GM12878 (cell line): ENCODE measurements around the gene SERPINH1. TPM values are rescaled to one million over a fixed set of nuclear protein-coding genes. Genes with fewer than 3 reads are reported as not detected.

Experiments used
- ATAC-seq: fragments of 200-7000 bp; cut with Tn5 transposase; 3 replicates; pipeline ENCODE4 v1.9.1; 2020; ENCODE audit warnings: mild to moderate bottlenecking, moderate library complexity
- BruUV-seq: library from RNA; stranded (reverse); fragments of 400-500 nt; replicated peaks from 2 replicates; lab custom pipeline; 2021; lab: Mats Ljungman, UMichigan
- CTCF ChIA-PET: fragments of 300-600 bp; sonication (Branson Sonifier 250); formaldehyde crosslinking; extraction: SDS; loops from one replicate; lab custom pipeline; 2021; ENCODE audit warnings: inconsistent platforms; lab: Yijun Ruan, JAX
- POLR2A ChIA-PET: fragments of 350-600 bp; formaldehyde crosslinking; extraction: SDS; loops from one replicate; lab custom pipeline; 2021; ENCODE audit warnings: inconsistent platforms; lab: Charles Lee
- RAD21 ChIA-PET: fragments of 300-600 bp; sonication (Branson Sonifier 250); formaldehyde crosslinking; loops from one replicate; lab custom pipeline; 2023; ENCODE audit warnings: antibody characterized with exemption; ENCODE audit not compliant: unreplicated experiment; lab: Charles Lee
- SMC1A ChIA-PET: fragments of 300-600 bp; sonication (Branson Sonifier 250); formaldehyde crosslinking; loops from one replicate; lab custom pipeline; 2023; ENCODE audit not compliant: unreplicated experiment, uncharacterized antibody; lab: Charles Lee
- DNase-seq: peaks from one replicate; pipeline ENCODE4 v3.0.0-alpha.2; 2011; ENCODE audit warnings: low read depth, low spot score
- FAIRE-seq: peaks from 3 replicates; lab custom pipeline; 2011; peaks lifted over from hg19 to GRCh38; lab: Jason Lieb, UNC
- H2AFZ ChIP-seq: 2 replicates; pipeline ENCODE4 v1.6.0; 2011; ENCODE audit warnings: low read depth, low read length, control low read depth; ENCODE audit not compliant: control insufficient read depth
- H3K27ac ChIP-seq: 2 replicates; pipeline ENCODE4 v1.5.1; 2011; ENCODE audit warnings: control low read depth; ENCODE audit not compliant: control insufficient read depth, insufficient read depth
- H3K27me3 ChIP-seq, 2 experiments: replicated peaks in 1 of 2; 2 replicates each; pipeline versions ENCODE4 v1.6.0 to v1.6.1; 2011; ENCODE audit warnings: low read length in 1 of 2; ENCODE audit not compliant: control insufficient read depth in 2 of 2, insufficient read depth in 2 of 2
- H3K36me3 ChIP-seq, 2 experiments: 2 replicates each; pipeline ENCODE4 v1.5.1; 2011; ENCODE audit warnings: low read length in 1 of 2; ENCODE audit not compliant: control insufficient read depth in 2 of 2, insufficient read depth in 2 of 2
- H3K4me1 ChIP-seq: 2 replicates; pipeline ENCODE4 v1.6.1; 2011; ENCODE audit warnings: mild to moderate bottlenecking, low read length, moderate library complexity, mixed read lengths; ENCODE audit not compliant: control insufficient read depth, insufficient read depth
- H3K4me2 ChIP-seq: 2 replicates; pipeline ENCODE4 v1.6.0; 2011; ENCODE audit warnings: control low read depth; ENCODE audit not compliant: control insufficient read depth, insufficient read depth
- H3K4me3 ChIP-seq: fragments of 200-600 bp; sonication (generic); 2 replicates; pipeline ENCODE4 v1.5.1; 2016
- H3K79me2 ChIP-seq: 2 replicates; pipeline ENCODE4 v1.6.0; 2011; ENCODE audit warnings: low read length; ENCODE audit not compliant: control insufficient read depth, insufficient read depth
- H3K9ac ChIP-seq: 2 replicates; pipeline ENCODE4 v1.8.0; 2011; ENCODE audit warnings: low read length, control low read depth, mixed read lengths; ENCODE audit not compliant: control insufficient read depth, insufficient read depth
- H3K9me3 ChIP-seq: replicated peaks from 3 replicates; pipeline ENCODE4 v1.5.1; 2011; ENCODE audit warnings: mild to moderate bottlenecking, low read length; ENCODE audit not compliant: control insufficient read depth, insufficient read depth
- H4K20me1 ChIP-seq: 2 replicates; pipeline ENCODE4 v1.6.0; 2011; ENCODE audit not compliant: control insufficient read depth, insufficient read depth
- ASH2L ChIP-seq: fragments of 300-600, 200-600 bp; sonication (generic); IDR thresholded peaks from 2 replicates; pipeline ENCODE4 v1.6.1; 2017; ENCODE audit warnings: low read depth, mild to moderate bottlenecking, borderline replicate concordance
- BMI1 ChIP-seq: fragments of 450-650 bp; IDR thresholded peaks from 2 replicates; pipeline ENCODE4 v1.6.1; 2016; ENCODE audit warnings: mild to moderate bottlenecking, moderate library complexity, borderline replicate concordance
- DPF2 ChIP-seq: fragments of 450-650 bp; IDR thresholded peaks from 2 replicates; pipeline ENCODE4 v1.6.1; 2017; ENCODE audit warnings: mild to moderate bottlenecking
- FOXM1 ChIP-seq: IDR thresholded peaks from 2 replicates; pipeline ENCODE4 v1.6.1; 2012; ENCODE audit warnings: low read depth, mild to moderate bottlenecking, inconsistent platforms, low read length, moderate library complexity
- NR2C1 ChIP-seq: fragments of 450-650 bp; IDR thresholded peaks from 2 replicates; pipeline ENCODE4 v1.6.1; 2017; ENCODE audit warnings: antibody characterized with exemption, mild to moderate bottlenecking, moderate library complexity
- NRF1 ChIP-seq: conservative IDR thresholded peaks from 2 replicates; pipeline ENCODE4 v1.6.1; 2011; ENCODE audit warnings: mild to moderate bottlenecking, low read depth, low read length, improper control_type of control experiment
- PML ChIP-seq: IDR thresholded peaks from 2 replicates; pipeline ENCODE4 v1.6.1; 2012; ENCODE audit warnings: low read length, inconsistent platforms
- POLR2A ChIP-seq: IDR thresholded peaks from 2 replicates; pipeline ENCODE4 v1.6.1; 2011; ENCODE audit warnings: low read depth, mild to moderate bottlenecking, low read length
- POLR2AphosphoS5 ChIP-seq: IDR thresholded peaks from 2 replicates; pipeline ENCODE4 v1.6.1; 2011; ENCODE audit warnings: mild to moderate bottlenecking, low read length, inconsistent platforms
- SP1 ChIP-seq: IDR thresholded peaks from one replicate; pipeline ENCODE4 v1.6.1; 2011; ENCODE audit warnings: low read depth, low read length
- WGBS: methylation state at CpG from one replicate; pipeline ENCODE4 v1.1.6; 2016; ENCODE audit warnings: low lambda C conversion rate; ENCODE audit not compliant: insufficient replicate concordance, insufficient coverage; ENCODE audit errors: missing lambda C conversion rate; 5-methylcytosine and 5-hydroxymethylcytosine counted together
- in situ Hi-C: fragments of 300-500 bp; cut with MboI; formaldehyde crosslinking; loops from 9 replicates; pipeline ENCODE4 v1.14.3; 2018; ENCODE audit warnings: mixed read lengths
- intact Hi-C: fragments of 100-400 bp; cut with micrococcal nuclease; formaldehyde crosslinking; loops from one replicate; pipeline ENCODE4 v1.14.2; 2022; ENCODE audit not compliant: unreplicated experiment
- polyA plus RNA-seq, 11 experiments: library from polyadenylated mRNA; depleted of rRNA in 4 of 11; unstranded in 6 of 11; stranded (reverse) in 5 of 11; fragments of >200 nt; fragmentation: Nextera tagmentation in 4 of 11; fragmentation: Illumina TruSeq in 1 of 11; extraction: Ambion mirVana in 4 of 11; extraction: Trizol in 1 of 11; gene quantifications; 1 replicate in 1 of 11; 2 replicates in 10 of 11; pipeline versions ENCODE4 v1.2.1 to v1.2.3, GENCODE V29; 2011 to 2016; ENCODE audit warnings: inconsistent platforms in 2 of 11, missing spikeins in 2 of 11, low read depth in 1 of 11
- total RNA-seq, 4 experiments: library from RNA; depleted of rRNA in 3 of 4; stranded (reverse); fragments of >200 nt in 3 of 4; fragmentation: Illumina TruSeq in 1 of 4; extraction: Trizol in 1 of 4; gene quantifications; 2 replicates each; pipeline versions ENCODE4 v1.2.1 to v1.2.3, GENCODE V29; 2013 to 2021
- TF ChIP-seq, protein P1 (sequence below): fragments of 450-650 bp; IDR thresholded peaks from 2 replicates; pipeline ENCODE4 v1.6.1; 2017; ENCODE audit warnings: low read depth, mild to moderate bottlenecking, moderate library complexity
- TF ChIP-seq, protein P2 (sequence below): fragments of 450-650 bp; IDR thresholded peaks from 2 replicates; pipeline ENCODE4 v1.6.1; 2017; ENCODE audit warnings: borderline replicate concordance
- TF ChIP-seq, protein P3 (sequence below): fragments of 450-650 bp; IDR thresholded peaks from 2 replicates; pipeline ENCODE4 v1.6.1; 2018; ENCODE audit warnings: mild to moderate bottlenecking, low read depth, moderate library complexity; ENCODE audit not compliant: partially characterized antibody
- TF ChIP-seq, protein P4 (sequence below): IDR thresholded peaks from 2 replicates; pipeline ENCODE4 v1.6.1; 2012; ENCODE audit warnings: improper control_type of control experiment, low read depth, low read length; ENCODE audit not compliant: insufficient replicate concordance

SERPINH1 gene
- total and polyA plus RNA-seq, 10 of the 15 experiments (the other 5 are each of a cell fraction or from before 2014, with no cell fraction given) = 0.34 to 19.8 (median 13.7) TPM

DNA sequence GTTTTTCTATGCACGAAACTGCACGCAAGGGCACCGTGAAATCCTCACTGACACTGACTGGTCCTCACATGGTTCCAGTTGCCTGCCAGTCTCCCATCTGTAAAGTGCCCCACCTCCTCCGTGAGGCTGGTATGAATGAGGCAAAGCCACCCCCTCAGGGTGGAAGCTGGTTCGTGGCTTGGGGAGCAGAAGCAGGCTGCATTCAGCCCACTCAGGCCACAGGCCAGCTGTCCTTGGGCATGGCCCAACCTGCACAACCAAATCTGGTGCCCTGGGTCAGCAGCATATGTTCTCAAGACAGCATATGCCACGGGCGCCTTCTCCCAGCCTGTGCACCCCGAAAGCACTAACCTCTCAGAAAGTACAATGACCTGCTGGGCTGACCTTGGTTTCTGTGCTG lies 29.3 kb downstream of the SERPINH1 start:
- in situ Hi-C loops (no loop called here), intact Hi-C loops (loop anchor here (10.0 kb wide), 1 partner anchor 173 kb away; the partner anchor contains the start of gene DGAT2)
- FAIRE-seq = no peak
- ChIA-PET RAD21 (no interaction called here), POLR2A (interaction anchor here (1.1 kb wide), 1 partner anchor 11 kb away, joined by 4 read pairs; no protein-coding TSS in a partner anchor), CTCF (interaction anchor here (0.9 to 1.5 kb wide), 5 partner anchors 8 to 45 kb away, joined by 3 to 6 read pairs (median 4); no protein-coding TSS in a partner anchor), SMC1A (interaction anchor here (0.8 to 1.3 kb wide), 3 partner anchors 8 to 15 kb away, joined by 3 to 4 read pairs (median 3); no protein-coding TSS in a partner anchor)
- Histone ChIP-seq H3K4me3 (no peak overlapping the region), H2AFZ (no peak overlapping the region), H3K79me2 (no peaks in the 10 kb centered on the region), H3K4me1 (peaks cover 8% of the 10 kb centered on the region), H3K27ac (no peak overlapping the region), H4K20me1 (no peaks in the 10 kb centered on the region), H3K9ac (no peak overlapping the region), H3K9me3 (no peaks in the 10 kb centered on the region), H3K4me2 (no peak overlapping the region), H3K27me3 (no peaks in the 10 kb centered on the region; a peak in 1 of 4 replicates), H3K36me3 (no peaks in the 10 kb centered on the region)
- no peak for ATAC-seq
- WGBS = 56% methylated on average over 8 of the region's 8 CpGs
- no TSS peak for BruUV-seq
- no peak for TF ChIP-seq BMI1
- TF ChIP-seq SP1 = no peak
- no peak for TF ChIP-seq PML
- TF ChIP-seq POLR2A = no peak
- TF ChIP-seq DPF2 = no peak
- TF ChIP-seq, protein P1, sequence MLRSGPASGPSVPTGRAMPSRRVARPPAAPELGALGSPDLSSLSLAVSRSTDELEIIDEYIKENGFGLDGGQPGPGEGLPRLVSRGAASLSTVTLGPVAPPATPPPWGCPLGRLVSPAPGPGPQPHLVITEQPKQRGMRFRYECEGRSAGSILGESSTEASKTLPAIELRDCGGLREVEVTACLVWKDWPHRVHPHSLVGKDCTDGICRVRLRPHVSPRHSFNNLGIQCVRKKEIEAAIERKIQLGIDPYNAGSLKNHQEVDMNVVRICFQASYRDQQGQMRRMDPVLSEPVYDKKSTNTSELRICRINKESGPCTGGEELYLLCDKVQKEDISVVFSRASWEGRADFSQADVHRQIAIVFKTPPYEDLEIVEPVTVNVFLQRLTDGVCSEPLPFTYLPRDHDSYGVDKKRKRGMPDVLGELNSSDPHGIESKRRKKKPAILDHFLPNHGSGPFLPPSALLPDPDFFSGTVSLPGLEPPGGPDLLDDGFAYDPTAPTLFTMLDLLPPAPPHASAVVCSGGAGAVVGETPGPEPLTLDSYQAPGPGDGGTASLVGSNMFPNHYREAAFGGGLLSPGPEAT = no peak
- TF ChIP-seq, protein P2, sequence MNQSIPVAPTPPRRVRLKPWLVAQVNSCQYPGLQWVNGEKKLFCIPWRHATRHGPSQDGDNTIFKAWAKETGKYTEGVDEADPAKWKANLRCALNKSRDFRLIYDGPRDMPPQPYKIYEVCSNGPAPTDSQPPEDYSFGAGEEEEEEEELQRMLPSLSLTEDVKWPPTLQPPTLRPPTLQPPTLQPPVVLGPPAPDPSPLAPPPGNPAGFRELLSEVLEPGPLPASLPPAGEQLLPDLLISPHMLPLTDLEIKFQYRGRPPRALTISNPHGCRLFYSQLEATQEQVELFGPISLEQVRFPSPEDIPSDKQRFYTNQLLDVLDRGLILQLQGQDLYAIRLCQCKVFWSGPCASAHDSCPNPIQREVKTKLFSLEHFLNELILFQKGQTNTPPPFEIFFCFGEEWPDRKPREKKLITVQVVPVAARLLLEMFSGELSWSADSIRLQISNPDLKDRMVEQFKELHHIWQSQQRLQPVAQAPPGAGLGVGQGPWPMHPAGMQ = no peak
- no peak for TF ChIP-seq NR2C1
- no peak for TF ChIP-seq NRF1
- TF ChIP-seq POLR2AphosphoS5 = no peak
- TF ChIP-seq, protein P3, sequence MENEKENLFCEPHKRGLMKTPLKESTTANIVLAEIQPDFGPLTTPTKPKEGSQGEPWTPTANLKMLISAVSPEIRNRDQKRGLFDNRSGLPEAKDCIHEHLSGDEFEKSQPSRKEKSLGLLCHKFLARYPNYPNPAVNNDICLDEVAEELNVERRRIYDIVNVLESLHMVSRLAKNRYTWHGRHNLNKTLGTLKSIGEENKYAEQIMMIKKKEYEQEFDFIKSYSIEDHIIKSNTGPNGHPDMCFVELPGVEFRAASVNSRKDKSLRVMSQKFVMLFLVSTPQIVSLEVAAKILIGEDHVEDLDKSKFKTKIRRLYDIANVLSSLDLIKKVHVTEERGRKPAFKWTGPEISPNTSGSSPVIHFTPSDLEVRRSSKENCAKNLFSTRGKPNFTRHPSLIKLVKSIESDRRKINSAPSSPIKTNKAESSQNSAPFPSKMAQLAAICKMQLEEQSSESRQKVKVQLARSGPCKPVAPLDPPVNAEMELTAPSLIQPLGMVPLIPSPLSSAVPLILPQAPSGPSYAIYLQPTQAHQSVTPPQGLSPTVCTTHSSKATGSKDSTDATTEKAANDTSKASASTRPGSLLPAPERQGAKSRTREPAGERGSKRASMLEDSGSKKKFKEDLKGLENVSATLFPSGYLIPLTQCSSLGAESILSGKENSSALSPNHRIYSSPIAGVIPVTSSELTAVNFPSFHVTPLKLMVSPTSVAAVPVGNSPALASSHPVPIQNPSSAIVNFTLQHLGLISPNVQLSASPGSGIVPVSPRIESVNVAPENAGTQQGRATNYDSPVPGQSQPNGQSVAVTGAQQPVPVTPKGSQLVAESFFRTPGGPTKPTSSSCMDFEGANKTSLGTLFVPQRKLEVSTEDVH = no peak
- no peak for TF ChIP-seq FOXM1
- TF ChIP-seq ASH2L = no peak
- TF ChIP-seq, protein P4, sequence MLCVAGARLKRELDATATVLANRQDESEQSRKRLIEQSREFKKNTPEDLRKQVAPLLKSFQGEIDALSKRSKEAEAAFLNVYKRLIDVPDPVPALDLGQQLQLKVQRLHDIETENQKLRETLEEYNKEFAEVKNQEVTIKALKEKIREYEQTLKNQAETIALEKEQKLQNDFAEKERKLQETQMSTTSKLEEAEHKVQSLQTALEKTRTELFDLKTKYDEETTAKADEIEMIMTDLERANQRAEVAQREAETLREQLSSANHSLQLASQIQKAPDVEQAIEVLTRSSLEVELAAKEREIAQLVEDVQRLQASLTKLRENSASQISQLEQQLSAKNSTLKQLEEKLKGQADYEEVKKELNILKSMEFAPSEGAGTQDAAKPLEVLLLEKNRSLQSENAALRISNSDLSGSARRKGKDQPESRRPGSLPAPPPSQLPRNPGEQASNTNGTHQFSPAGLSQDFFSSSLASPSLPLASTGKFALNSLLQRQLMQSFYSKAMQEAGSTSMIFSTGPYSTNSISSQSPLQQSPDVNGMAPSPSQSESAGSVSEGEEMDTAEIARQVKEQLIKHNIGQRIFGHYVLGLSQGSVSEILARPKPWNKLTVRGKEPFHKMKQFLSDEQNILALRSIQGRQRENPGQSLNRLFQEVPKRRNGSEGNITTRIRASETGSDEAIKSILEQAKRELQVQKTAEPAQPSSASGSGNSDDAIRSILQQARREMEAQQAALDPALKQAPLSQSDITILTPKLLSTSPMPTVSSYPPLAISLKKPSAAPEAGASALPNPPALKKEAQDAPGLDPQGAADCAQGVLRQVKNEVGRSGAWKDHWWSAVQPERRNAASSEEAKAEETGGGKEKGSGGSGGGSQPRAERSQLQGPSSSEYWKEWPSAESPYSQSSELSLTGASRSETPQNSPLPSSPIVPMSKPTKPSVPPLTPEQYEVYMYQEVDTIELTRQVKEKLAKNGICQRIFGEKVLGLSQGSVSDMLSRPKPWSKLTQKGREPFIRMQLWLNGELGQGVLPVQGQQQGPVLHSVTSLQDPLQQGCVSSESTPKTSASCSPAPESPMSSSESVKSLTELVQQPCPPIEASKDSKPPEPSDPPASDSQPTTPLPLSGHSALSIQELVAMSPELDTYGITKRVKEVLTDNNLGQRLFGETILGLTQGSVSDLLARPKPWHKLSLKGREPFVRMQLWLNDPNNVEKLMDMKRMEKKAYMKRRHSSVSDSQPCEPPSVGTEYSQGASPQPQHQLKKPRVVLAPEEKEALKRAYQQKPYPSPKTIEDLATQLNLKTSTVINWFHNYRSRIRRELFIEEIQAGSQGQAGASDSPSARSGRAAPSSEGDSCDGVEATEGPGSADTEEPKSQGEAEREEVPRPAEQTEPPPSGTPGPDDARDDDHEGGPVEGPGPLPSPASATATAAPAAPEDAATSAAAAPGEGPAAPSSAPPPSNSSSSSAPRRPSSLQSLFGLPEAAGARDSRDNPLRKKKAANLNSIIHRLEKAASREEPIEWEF = no peak
- no peak for DNase-seq
